Astrocyte (in vitro differentiated cells and primary cell): ENCODE results near the gene GRIN3A. TPM values are rescaled to one million over a fixed set of nuclear protein-coding genes. Genes with fewer than 3 reads are reported as not detected.

Experiments
- DNase-seq: peaks from one replicate; pipeline ENCODE4 v3.0.0-alpha.2; 2010; ENCODE audit warnings: low read depth
- FAIRE-seq: peaks from 2 replicates; lab custom pipeline; 2011; peaks lifted over from hg19 to GRCh38; lab: Jason Lieb, UNC
- H2AFZ ChIP-seq: 2 replicates; pipeline ENCODE4 v1.6.0; 2012; ENCODE audit warnings: low read depth, low read length, inconsistent platforms
- H3K27ac ChIP-seq: 2 replicates; pipeline ENCODE4 v1.5.1; 2011; ENCODE audit warnings: low read depth, low read length, inconsistent platforms
- H3K27me3 ChIP-seq: 2 replicates; pipeline ENCODE4 v1.6.0; 2011; ENCODE audit warnings: low read length, inconsistent platforms; ENCODE audit not compliant: insufficient read depth
- H3K36me3 ChIP-seq: 2 replicates; pipeline ENCODE4 v1.5.1; 2011; ENCODE audit warnings: low read length, inconsistent platforms; ENCODE audit not compliant: insufficient read depth
- H3K4me1 ChIP-seq: 2 replicates; pipeline ENCODE4 v1.5.1; 2011; ENCODE audit warnings: low read length, inconsistent platforms; ENCODE audit not compliant: insufficient read depth
- H3K4me2 ChIP-seq: 2 replicates; pipeline ENCODE4 v1.6.0; 2012; ENCODE audit warnings: low read length, inconsistent platforms
- H3K4me3 ChIP-seq: 2 replicates; pipeline ENCODE4 v1.5.1; 2011; ENCODE audit warnings: low read depth, mild to moderate bottlenecking, low read length, inconsistent platforms; ENCODE audit not compliant: insufficient read depth
- H3K79me2 ChIP-seq: 2 replicates; pipeline ENCODE4 v1.6.0; 2012; ENCODE audit warnings: mild to moderate bottlenecking, low read length, inconsistent platforms; ENCODE audit not compliant: insufficient read depth
- H3K9ac ChIP-seq: 2 replicates; pipeline ENCODE4 v1.6.0; 2012; ENCODE audit warnings: mild to moderate bottlenecking, low read length, inconsistent platforms
- H3K9me3 ChIP-seq: 2 replicates; pipeline ENCODE4 v1.5.1; 2012; ENCODE audit warnings: low read depth, mild to moderate bottlenecking, low read length, inconsistent platforms; ENCODE audit not compliant: insufficient read depth
- H4K20me1 ChIP-seq: 2 replicates; pipeline ENCODE4 v1.6.0; 2012; ENCODE audit warnings: low read length, inconsistent platforms; ENCODE audit not compliant: insufficient read depth
- H3K27ac Mint-ChIP-seq: one replicate; pipeline ENCODE4 v1.8.0; 2021; ENCODE audit warnings: mild to moderate bottlenecking, mixed read lengths; ENCODE audit not compliant: unreplicated experiment
- H3K27me3 Mint-ChIP-seq: one replicate; pipeline ENCODE4 v1.8.0; 2021; ENCODE audit warnings: low read depth, mixed read lengths; ENCODE audit not compliant: unreplicated experiment
- H3K36me3 Mint-ChIP-seq: one replicate; pipeline ENCODE4 v1.8.0; 2021; ENCODE audit warnings: low read depth, mixed read lengths; ENCODE audit not compliant: unreplicated experiment
- H3K4me1 Mint-ChIP-seq: one replicate; pipeline ENCODE4 v1.8.0; 2021; ENCODE audit warnings: low read depth, mixed read lengths; ENCODE audit not compliant: unreplicated experiment
- H3K4me3 Mint-ChIP-seq: one replicate; pipeline ENCODE4 v1.8.0; 2021; ENCODE audit warnings: mild to moderate bottlenecking, moderate library complexity, mixed read lengths; ENCODE audit not compliant: unreplicated experiment
- H3K9me3 Mint-ChIP-seq: one replicate; pipeline ENCODE4 v1.8.0; 2021; ENCODE audit warnings: mild to moderate bottlenecking, mixed read lengths; ENCODE audit not compliant: unreplicated experiment
- CTCF ChIP-seq: IDR thresholded peaks from 2 replicates; pipeline ENCODE4 v1.5.1; 2011; ENCODE audit warnings: low read depth, mild to moderate bottlenecking, inconsistent platforms, low read length, moderate library complexity; ENCODE audit not compliant: insufficient read depth
- EZH2 ChIP-seq: IDR thresholded peaks from 2 replicates; pipeline ENCODE4 v1.6.1; 2012; ENCODE audit warnings: mild to moderate bottlenecking, low read length, inconsistent platforms; ENCODE audit not compliant: insufficient read depth
- total RNA-seq: library from RNA; stranded (reverse); gene quantifications from 2 replicates; pipeline ENCODE4 v1.2.1, GENCODE V29; 2021

The GRIN3A gene
- total RNA-seq, 1 donor from 2014 or later, result not detected

DNA sequence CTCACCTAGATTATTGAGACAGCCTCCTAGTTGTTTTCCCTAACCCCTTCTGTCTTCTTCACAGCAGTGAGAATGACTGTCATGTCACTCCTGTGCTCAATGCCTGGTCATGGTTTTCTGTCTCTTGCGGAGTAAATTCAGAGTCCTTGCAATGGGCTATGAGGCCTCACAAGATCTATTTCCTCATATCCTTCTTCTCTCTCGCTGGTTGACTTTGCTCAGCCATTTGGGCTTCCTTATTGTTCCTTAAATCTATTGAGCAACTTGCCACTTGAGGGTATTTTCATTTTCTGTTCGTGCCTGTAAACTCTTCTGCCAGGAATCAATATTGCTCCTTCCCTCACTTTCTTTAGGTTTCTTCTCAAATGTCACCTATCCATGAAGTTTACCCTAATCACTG lies 152.7 kb downstream of the GRIN3A start:
- Histone ChIP-seq H3K4me1 (no peaks in the 10 kb centered on the region), H3K36me3 (no peaks in the 10 kb centered on the region), H3K9ac (no peak overlapping the region), H4K20me1 (no peaks in the 10 kb centered on the region), H3K79me2 (no peaks in the 10 kb centered on the region), H3K4me2 (no peak overlapping the region), H3K9me3 (no peaks in the 10 kb centered on the region), H3K4me3 (no peak overlapping the region), H2AFZ (no peak overlapping the region), H3K27me3 (peaks cover 4% of the 10 kb centered on the region), H3K27ac (no peak overlapping the region)
- TF ChIP-seq CTCF (no peak), EZH2 (no peak)
- peaks cover 4% of the 10 kb centered on the region for H3K4me1 Mint-ChIP-seq
- H3K36me3 Mint-ChIP-seq, result no peaks in the 10 kb centered on the region
- no peak overlapping the region for H3K4me3 Mint-ChIP-seq
- FAIRE-seq (no peak), DNase-seq (no peak)
- H3K27ac Mint-ChIP-seq, result no peak overlapping the region
- no peaks in the 10 kb centered on the region for H3K9me3 Mint-ChIP-seq
- no peaks in the 10 kb centered on the region for H3K27me3 Mint-ChIP-seq

GRCh38 chr9:101582553-101582952 lies 155.9 kb downstream of the GRIN3A start:
- Mint-ChIP-seq H3K4me1 (peaks cover 4% of the 10 kb centered on the region), H3K36me3 (no peaks in the 10 kb centered on the region), H3K4me3 (no peak overlapping the region), H3K27ac (no peak overlapping the region), H3K27me3 (no peaks in the 10 kb centered on the region), H3K9me3 (no peaks in the 10 kb centered on the region)
- Histone ChIP-seq H3K27me3 (peaks cover 4% of the 10 kb centered on the region), H3K4me1 (no peaks in the 10 kb centered on the region), H3K9me3 (no peaks in the 10 kb centered on the region), H4K20me1 (no peaks in the 10 kb centered on the region), H3K4me2 (no peak overlapping the region), H3K27ac (no peak overlapping the region), H3K4me3 (no peak overlapping the region), H3K9ac (no peak overlapping the region), H3K79me2 (no peaks in the 10 kb centered on the region), H3K36me3 (no peaks in the 10 kb centered on the region), H2AFZ (no peak overlapping the region)
- TF ChIP-seq EZH2, result no peak
- FAIRE-seq (no peak), DNase-seq (peak; percentile 32)

GRCh38 chr9:101579711-101580545 lies 158.5 kb downstream of the GRIN3A start:
- Histone ChIP-seq H3K79me2 (no peaks in the 10 kb centered on the region), H3K27ac (no peak overlapping the region), H3K4me2 (no peak overlapping the region), H3K27me3 (peaks cover under 1% of the 10 kb centered on the region), H2AFZ (no peak overlapping the region), H3K9ac (no peak overlapping the region), H3K9me3 (no peaks in the 10 kb centered on the region), H3K4me1 (no peaks in the 10 kb centered on the region), H3K4me3 (no peak overlapping the region), H3K36me3 (no peaks in the 10 kb centered on the region), H4K20me1 (no peaks in the 10 kb centered on the region)
- no peaks in the 10 kb centered on the region for H3K36me3 Mint-ChIP-seq
- DNase-seq (no peak), FAIRE-seq (no peak)
- H3K9me3 Mint-ChIP-seq, result no peaks in the 10 kb centered on the region
- H3K27ac Mint-ChIP-seq, result no peak overlapping the region
- no peaks in the 10 kb centered on the region for H3K27me3 Mint-ChIP-seq
- H3K4me3 Mint-ChIP-seq, result no peak overlapping the region
- TF ChIP-seq EZH2 (no peak), CTCF (no peak)
- peaks cover 6% of the 10 kb centered on the region for H3K4me1 Mint-ChIP-seq
